Liver (tissue), 9 donors: ENCODE results near the gene KAZN. TPM values are rescaled to one million over a fixed set of nuclear protein-coding genes. Genes with fewer than 3 reads are reported as not detected.

Source experiments
- DNase-seq: peaks from one replicate; pipeline ENCODE4 v3.0.0-alpha.2; 2017; ENCODE audit warnings: low spot score
- H3K27ac ChIP-seq, 2 donors: one replicate each; pipeline ENCODE4 v1.7.0; 2013; ENCODE audit warnings: inconsistent platforms in 2 of 2, low read length in 2 of 2, control low read depth in 1 of 2, low read depth in 1 of 2, mild to moderate bottlenecking in 1 of 2
- H3K27me3 ChIP-seq, 4 donors: one replicate each; pipeline versions ENCODE4 v1.6.1 to v1.7.0; 2013; ENCODE audit warnings: low read length in 3 of 4, inconsistent platforms in 1 of 4, mild to moderate bottlenecking in 1 of 4, moderate library complexity in 1 of 4; ENCODE audit not compliant: control insufficient read depth in 4 of 4, insufficient read depth in 4 of 4
- H3K36me3 ChIP-seq, 4 donors: one replicate each; pipeline versions ENCODE4 v1.6.1 to v1.7.0; 2013; ENCODE audit warnings: low read length in 3 of 4, mild to moderate bottlenecking in 3 of 4, low read depth in 1 of 4, moderate library complexity in 1 of 4; ENCODE audit not compliant: control insufficient read depth in 4 of 4, insufficient read depth in 3 of 4
- H3K4me1 ChIP-seq, 4 donors: one replicate each; pipeline versions ENCODE4 v1.6.1 to v1.7.0; 2013; ENCODE audit warnings: low read length in 3 of 4, mild to moderate bottlenecking in 3 of 4, moderate library complexity in 1 of 4; ENCODE audit not compliant: control insufficient read depth in 4 of 4, insufficient read depth in 4 of 4
- H3K4me3 ChIP-seq, 3 donors: one replicate each; pipeline versions ENCODE4 v1.6.1 to v1.7.0; 2013; ENCODE audit warnings: low read length in 3 of 3, control low read depth in 1 of 3, low read depth in 1 of 3, mild to moderate bottlenecking in 1 of 3
- H3K9ac ChIP-seq, 2 donors: one replicate each; pipeline ENCODE4 v1.7.0; 2013; ENCODE audit warnings: low read length in 2 of 2, mild to moderate bottlenecking in 2 of 2, moderate library complexity in 2 of 2, control low read depth in 1 of 2, low read depth in 1 of 2
- H3K9me3 ChIP-seq, 4 donors: one replicate each; pipeline versions ENCODE4 v1.6.1 to v1.7.0; 2013; ENCODE audit warnings: low read length in 3 of 4; ENCODE audit not compliant: control insufficient read depth in 4 of 4
- ATF3 ChIP-seq: IDR thresholded peaks from 2 replicates; pipeline ENCODE4 v1.6.1; 2016; ENCODE audit warnings: antibody characterized with exemption
- CTCF ChIP-seq: fragments of 150-350 bp; IDR thresholded peaks from 2 replicates; pipeline ENCODE4 v1.5.1; 2017; ENCODE audit warnings: improper control_type of control experiment, low read depth, low read length; ENCODE audit not compliant: missing input control
- EGR1 ChIP-seq, 2 donors: IDR thresholded peaks; 2 replicates each; pipeline ENCODE4 v1.6.1; 2016 to 2018; ENCODE audit warnings: antibody characterized with exemption in 2 of 2, low read depth in 2 of 2
- FOXA1 ChIP-seq: IDR thresholded peaks from 2 replicates; pipeline ENCODE4 v1.6.1; 2016; ENCODE audit warnings: antibody characterized with exemption
- FOXA2 ChIP-seq: IDR thresholded peaks from 2 replicates; pipeline ENCODE4 v1.6.1; 2016; ENCODE audit warnings: antibody characterized with exemption
- GABPA ChIP-seq, 2 donors: IDR thresholded peaks in 1 of 2; conservative IDR thresholded peaks in 1 of 2; 2 replicates each; pipeline ENCODE4 v1.6.1; 2016; ENCODE audit warnings: antibody characterized with exemption in 2 of 2, mild to moderate bottlenecking in 1 of 2, moderate library complexity in 1 of 2
- HNF4A ChIP-seq, 2 donors: conservative IDR thresholded peaks; 2 replicates each; pipeline ENCODE4 v1.6.1; 2016; ENCODE audit warnings: antibody characterized with exemption in 2 of 2, mild to moderate bottlenecking in 2 of 2
- HNF4G ChIP-seq: IDR thresholded peaks from 2 replicates; pipeline ENCODE4 v1.6.1; 2016; ENCODE audit warnings: antibody characterized with exemption
- JUND ChIP-seq, 2 donors: IDR thresholded peaks; 2 replicates each; pipeline ENCODE4 v1.6.1; 2016; ENCODE audit warnings: antibody characterized with exemption in 2 of 2
- MAX ChIP-seq: IDR thresholded peaks from 2 replicates; pipeline ENCODE4 v1.6.1; 2016; ENCODE audit warnings: antibody characterized with exemption
- NR2F2 ChIP-seq: IDR thresholded peaks from 2 replicates; pipeline ENCODE4 v1.6.1; 2016; ENCODE audit warnings: antibody characterized with exemption
- RAD21 ChIP-seq, 2 donors: IDR thresholded peaks; 2 replicates each; pipeline ENCODE4 v1.6.1; 2016; ENCODE audit warnings: antibody characterized with exemption in 2 of 2, mild to moderate bottlenecking in 2 of 2
- REST ChIP-seq: IDR thresholded peaks from 2 replicates; pipeline ENCODE4 v1.6.1; 2016; ENCODE audit warnings: antibody characterized with exemption, mild to moderate bottlenecking
- RXRA ChIP-seq, 2 donors: IDR thresholded peaks; 2 replicates each; pipeline ENCODE4 v1.6.1; 2017 to 2018; ENCODE audit warnings: antibody characterized with exemption in 2 of 2, mild to moderate bottlenecking in 1 of 2
- SP1 ChIP-seq: IDR thresholded peaks from 2 replicates; pipeline ENCODE4 v1.6.1; 2018; ENCODE audit warnings: antibody characterized with exemption, mild to moderate bottlenecking
- TAF1 ChIP-seq: conservative IDR thresholded peaks from 2 replicates; pipeline ENCODE4 v1.6.1; 2016; ENCODE audit warnings: antibody characterized with exemption, mild to moderate bottlenecking
- YY1 ChIP-seq: IDR thresholded peaks from 2 replicates; pipeline ENCODE4 v1.6.1; 2016; ENCODE audit warnings: antibody characterized with exemption, mild to moderate bottlenecking
- ZBTB33 ChIP-seq: IDR thresholded peaks from 2 replicates; pipeline ENCODE4 v1.6.1; 2016; ENCODE audit warnings: antibody characterized with exemption
- WGBS: extraction: QIAGEN DNeasy Blood & Tissue Kit; methylation state at CpG from one replicate; pipeline ENCODE4 v1.1.7; 2013; 5-methylcytosine and 5-hydroxymethylcytosine counted together
- polyA plus RNA-seq, 2 donors: library from polyadenylated mRNA; stranded (reverse) in 1 of 2; unstranded in 1 of 2; fragments of 200-250 nt in 1 of 2; fragments of >200 nt in 1 of 2; fragmentation: Nextera tagmentation in 1 of 2; extraction: Ambion mirVana in 1 of 2; gene quantifications; one replicate each; pipeline versions ENCODE4 v1.2.1 to v1.2.3, GENCODE V29; 2013 to 2015
- total RNA-seq, 2 donors: library from RNA; depleted of rRNA; stranded (reverse); fragments of >200 nt; gene quantifications; one replicate each; pipeline ENCODE4 v1.2.3, GENCODE V29; 2014
- donor health status: healthy.
- donor health status: healthy.
- donor health status: healthy.
- donor health status: healthy.
- donor health status: healthy.

KAZN gene
- total and polyA plus RNA-seq, 4 donors, result 1.9 to 6.9 (median 2.4) TPM

- no peak overlapping the region for H3K9ac ChIP-seq
- no peak for DNase-seq
- no peaks in the 10 kb centered on the region for H3K27me3 ChIP-seq
- no peaks in the 10 kb centered on the region for H3K36me3 ChIP-seq
- H3K27ac ChIP-seq, result no peak overlapping the region
- H3K4me1 ChIP-seq, result no peaks in the 10 kb centered on the region
- no peaks in the 10 kb centered on the region for H3K9me3 ChIP-seq
- H3K4me3 ChIP-seq, result no peak overlapping the region
- 71% methylated on average over 3 of the region's 3 CpGs for WGBS
- TF ChIP-seq HNF4G, result no peak
- no peak for TF ChIP-seq RAD21 (IDR thresholded peaks at IDR 0.05)
- no peak for TF ChIP-seq EGR1 (IDR thresholded peaks at IDR 0.05; ENCODE audit: low read depth in 2 of 2)
- TF ChIP-seq REST, result no peak
- no peak for TF ChIP-seq FOXA2
- no peak for TF ChIP-seq SP1
- TF ChIP-seq CTCF, result no peak
- no peak for TF ChIP-seq GABPA (IDR thresholded peaks at IDR 0.05 in 1 of 2, conservative IDR thresholded peaks at IDR 0.05 in 1 of 2)
- TF ChIP-seq NR2F2, result no peak
- TF ChIP-seq RXRA (IDR thresholded peaks at IDR 0.05), result no peak
- no peak for TF ChIP-seq FOXA1
- no peak for TF ChIP-seq HNF4A (conservative IDR thresholded peaks at IDR 0.05)
- no peak for TF ChIP-seq JUND (IDR thresholded peaks at IDR 0.05)
- no peak for TF ChIP-seq ATF3
- TF ChIP-seq ZBTB33, result no peak
- TF ChIP-seq MAX, result no peak
- no peak for TF ChIP-seq YY1
- TF ChIP-seq TAF1, result no peak
Measured at GRCh38 chr1:14778541-14778897, 180.0 kb downstream of the KAZN start.
